HK-2 (cell line): ENCODE measurements around the gene RUNX1.
"Not testable (repeated sequence)": the region's sequence is repeated elsewhere in the genome, so short reads cannot be mapped to it uniquely, and the experiment has no call there.

Experiments used
- DNase-seq: peaks from one replicate; pipeline ENCODE4 v3.0.0-alpha.2; 2018; ENCODE audit not compliant: unreplicated experiment

RUNX1 gene

DNA sequence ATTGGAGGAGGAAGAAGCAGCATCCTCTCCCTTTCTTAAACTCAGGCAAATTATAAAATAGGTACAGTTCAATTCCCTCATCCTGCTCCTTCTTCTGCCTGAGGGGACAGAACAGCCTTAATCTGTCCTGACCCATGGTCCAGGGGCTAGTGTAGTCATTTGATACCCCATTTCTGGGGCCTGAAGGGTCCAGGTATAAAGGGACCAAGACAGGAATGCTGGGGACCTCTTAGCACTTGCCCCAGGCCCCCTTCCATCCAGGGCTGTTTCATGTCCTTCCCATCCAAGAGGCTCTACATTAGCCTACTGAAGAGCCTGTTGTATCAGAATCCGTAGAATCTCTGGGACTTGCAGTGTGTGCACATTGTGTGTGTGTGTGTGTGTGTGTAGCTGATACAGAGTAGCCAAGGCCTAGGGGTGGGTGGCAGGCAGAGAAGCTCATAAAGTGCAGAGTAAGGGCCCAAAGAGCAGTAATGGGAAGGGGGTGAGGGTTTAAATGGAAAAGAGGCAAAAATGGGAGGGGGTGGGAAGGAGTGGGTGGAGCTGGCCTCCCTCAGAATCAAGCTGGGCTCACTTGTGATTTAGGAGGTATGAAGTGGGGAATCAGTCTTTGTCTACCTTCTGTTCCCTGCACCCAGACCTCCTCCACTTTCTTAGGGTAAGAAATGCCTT is 32.4 kb downstream of the RUNX1 start:
- DNase-seq = no peak

DNA sequence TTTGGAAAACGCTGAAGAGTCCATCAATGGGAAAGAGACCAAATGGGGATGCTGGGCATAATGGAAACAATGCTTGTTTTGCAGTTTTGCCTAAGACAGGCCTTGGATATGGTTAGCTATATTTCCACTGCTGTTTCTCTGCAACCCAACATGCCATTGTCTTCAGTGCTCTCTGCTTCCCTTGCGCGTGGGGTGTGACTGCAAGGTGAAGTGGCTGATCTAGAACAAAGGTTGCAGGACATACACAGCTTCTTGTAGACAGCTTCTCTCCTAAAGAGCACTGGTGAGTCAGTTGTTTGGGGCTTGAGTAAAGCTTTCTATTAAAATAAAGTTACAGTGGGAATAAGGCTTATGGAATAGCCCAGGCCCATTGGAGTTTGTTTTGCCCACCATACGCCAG is 33.0 kb downstream of the RUNX1 start:
- no peak for DNase-seq

DNA sequence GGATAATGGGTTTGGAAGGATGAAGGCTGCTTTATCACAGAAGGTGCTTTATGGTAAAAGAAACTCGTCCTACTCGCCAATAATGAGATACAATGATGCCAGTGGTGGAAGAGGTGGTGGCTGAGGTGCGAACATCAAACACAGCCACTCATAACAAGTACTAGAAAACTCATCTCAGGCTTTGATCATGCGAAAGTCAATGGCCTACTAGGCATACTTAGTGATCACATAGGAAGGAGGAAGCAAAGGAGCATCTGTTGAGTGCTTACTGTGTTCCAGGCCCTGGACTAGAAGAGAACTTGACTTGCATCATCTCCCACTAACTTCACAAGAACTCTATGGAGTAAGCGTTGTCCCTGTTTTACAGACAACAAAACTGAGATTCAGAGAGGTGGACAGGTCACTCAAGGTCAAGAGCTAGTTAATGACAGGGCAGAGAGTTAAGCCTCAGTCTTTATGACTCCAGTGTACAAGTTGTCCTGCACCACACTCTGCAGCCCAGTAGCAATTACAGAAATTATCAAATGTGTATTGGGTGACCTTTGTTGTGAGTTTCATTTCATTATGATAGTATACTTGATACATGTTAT is 33.6 kb downstream of the RUNX1 start:
- DNase-seq = no peak

DNA sequence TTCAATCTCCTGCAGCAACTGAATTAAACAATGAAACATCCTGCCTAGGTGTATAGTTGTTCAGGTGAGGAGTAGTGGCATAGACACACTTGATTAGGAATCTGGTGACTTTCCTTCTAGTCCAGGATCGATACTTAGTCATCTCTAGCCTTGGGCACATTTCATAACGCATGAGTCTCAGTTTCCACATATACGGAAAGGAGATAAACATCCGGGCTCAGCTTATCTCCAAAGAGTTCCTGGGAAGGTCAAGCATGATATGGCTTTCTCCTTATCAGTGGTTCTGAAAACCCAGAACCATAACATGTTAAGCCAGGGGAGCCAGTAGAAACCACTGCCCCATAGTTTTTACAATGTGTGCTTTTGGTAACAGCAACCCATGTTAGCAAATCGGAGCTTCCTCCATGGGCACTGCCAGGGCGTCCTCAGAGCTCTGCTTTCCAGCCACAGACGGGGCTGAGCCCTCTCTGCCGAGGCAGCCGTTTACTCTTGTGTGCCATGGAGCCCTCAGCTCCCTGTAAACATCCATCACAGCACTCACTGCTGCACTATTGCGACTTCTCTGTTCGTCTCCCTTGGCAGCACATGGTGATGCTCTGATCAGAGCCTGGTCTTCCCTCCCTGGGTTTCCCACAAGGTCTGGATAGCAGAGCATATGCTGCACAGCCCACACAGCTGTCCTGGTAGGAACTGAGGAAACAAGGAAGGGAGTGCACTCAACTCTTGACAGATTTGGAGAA is 34.6 kb downstream of the RUNX1 start:
- DNase-seq = no peak

DNA sequence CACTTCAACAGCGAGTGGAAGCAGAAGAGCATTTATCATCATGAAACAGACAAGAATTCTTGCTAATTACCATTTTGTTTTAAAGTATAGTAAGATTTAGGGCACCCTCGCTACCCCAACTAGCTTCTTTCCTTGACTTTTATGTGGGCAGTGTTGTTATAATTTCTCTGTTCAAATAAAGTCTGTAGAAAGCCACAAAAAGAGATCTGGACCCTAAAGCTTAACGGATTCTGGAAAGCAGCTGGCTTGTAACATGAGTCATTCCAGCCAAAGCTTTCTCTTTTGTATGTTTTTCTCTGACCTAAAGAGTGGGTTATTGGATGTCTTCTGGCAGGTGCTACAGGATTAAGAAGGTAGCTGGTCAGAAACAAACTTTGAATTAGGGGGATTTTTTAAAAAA is 37.4 kb downstream of the RUNX1 start:
- no peak for DNase-seq

DNA sequence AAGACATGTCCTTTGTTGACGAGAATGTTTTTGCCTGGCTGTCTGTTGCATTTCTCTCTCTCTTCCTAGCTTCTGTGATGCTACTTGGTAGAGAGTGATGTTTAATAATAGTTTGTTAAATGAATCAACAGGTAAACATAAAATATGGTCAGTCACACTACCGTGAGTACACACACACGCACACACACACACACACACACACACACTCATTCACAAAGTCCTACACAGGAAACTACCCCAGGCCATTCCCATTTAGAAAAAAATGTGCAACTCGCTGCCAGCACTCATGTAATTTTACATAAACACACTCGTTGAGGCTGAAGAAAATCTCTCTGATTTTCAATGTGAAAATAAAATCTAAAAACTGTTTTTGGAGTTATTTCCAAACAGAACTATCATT is 38.7 kb downstream of the RUNX1 start:
- DNase-seq = no peak

DNA sequence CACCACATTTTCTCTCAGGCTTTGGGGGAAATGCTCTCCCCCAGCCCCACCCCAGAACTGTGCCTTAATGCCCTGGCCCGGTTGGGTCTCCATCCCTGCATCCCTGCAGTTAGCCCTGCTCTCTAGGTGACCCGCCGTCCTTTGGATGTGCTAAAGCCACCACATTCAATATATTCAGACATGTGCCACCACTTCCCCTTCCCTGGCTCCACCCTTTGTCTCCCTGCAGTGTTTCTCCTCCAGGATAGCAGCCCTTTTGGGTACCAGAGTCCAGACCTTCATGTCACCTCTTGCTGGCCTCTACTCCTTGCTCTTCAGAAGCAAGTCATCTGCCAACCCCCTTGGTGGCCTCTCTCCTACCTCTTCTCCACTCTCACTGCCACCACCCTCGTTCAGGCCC is 41.8 kb downstream of the RUNX1 start:
- DNase-seq = no peak

DNA sequence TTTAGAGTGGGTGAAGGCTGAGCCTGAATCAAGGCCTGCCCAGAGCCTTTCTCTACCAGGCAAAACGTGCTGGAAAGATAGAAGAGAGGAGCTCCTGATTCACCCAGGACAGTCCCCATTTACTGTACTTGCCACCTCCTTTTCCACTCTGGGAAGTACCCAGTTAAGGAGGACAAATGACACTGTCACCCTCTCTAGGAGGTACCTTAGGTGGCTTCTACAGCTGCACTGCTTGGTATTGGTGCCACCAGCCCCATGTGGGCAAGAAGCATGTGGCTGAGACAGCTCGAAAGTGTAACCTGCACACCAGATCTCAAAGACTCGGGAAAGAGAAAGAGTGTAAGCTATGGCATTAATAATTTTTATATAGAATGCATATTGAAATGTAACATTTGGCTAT is 42.3 kb downstream of the RUNX1 start:
- no peak for DNase-seq

DNA sequence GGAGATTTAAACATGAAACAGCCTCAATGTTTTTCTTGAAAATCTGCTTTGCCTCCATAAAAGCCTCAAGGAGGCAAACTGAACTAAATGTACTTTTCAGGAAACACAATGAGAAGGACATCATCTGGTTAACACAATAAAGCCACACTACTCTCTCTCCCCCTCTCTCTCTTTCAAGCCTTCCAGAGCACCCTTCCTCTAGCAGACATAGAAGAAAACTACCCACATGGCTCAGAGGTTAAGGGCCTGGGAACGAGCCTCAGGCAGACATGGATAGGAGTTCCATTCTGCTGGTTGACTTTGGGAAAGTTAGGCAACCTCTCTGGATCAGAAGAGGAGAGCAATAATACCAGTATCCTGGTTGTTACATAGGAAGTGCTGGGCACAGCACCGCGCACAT is 42.9 kb downstream of the RUNX1 start:
- no peak for DNase-seq

DNA sequence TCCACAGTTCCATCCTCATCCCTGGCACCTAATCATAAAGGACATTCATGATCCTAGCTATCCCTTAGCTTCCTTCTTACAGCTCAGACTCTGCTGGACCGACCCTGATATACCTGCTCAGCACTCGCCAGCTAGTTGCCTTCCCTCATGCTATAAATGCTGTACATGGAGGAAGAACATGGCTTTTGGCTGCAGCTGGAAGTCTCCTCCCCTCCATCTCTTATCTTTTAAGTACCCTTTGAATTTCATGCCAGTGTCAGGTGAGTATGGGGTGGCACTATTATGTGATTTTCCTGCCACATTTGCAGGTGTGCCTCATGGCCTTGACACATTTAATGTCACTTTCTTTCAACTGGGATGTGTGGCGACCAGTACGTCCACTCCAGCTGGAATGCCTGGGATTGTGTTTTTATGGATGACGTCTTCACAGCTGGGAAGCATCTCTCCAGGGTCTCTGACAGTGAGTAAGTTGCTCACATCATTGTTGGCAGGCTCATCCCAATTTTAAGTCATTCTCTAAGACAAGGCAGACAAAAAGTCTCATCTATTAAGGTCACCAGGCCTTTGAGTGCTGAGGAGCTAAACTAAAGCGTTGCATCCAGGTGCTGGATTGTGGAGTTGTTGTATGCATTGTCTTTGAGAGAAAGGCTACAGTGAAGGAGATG is 43.4 kb downstream of the RUNX1 start:
- DNase-seq = no peak

DNA sequence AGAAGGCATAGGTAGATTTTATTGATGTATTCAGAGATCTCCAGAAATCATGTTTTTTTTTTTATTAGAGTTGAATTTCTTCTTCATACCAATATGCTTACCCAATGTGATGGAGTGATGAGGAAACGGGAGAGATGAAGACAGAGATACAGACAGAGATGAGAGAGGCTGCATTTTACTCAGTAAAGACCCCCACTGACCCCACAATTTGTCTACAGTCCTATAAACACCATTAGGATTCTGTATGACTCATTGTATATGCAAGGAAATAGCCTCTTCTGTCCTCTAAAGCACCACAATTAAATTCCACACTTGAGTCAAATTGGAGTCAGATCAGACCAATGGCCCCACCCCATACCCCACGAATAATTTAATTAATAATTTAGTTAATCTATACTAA is 44.0 kb downstream of the RUNX1 start:
- DNase-seq = no peak

DNA sequence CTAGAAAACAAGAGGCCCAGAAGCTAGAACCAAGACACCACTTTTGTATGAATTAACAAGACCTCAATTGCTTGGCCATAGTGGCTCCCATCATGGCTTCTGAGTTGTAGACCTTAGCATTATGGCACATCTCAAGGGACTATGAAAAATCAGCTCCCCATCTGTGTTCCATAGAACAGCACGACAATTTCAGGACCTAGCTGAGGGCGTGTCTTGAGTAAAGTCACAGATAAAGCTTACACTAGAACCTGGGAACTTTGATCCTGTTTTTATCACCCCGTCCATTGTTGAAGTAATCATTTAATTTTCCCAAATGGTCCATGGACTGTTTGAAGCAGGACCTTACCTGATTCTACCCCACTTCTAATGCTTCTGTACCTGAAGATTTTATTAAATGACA is 44.8 kb downstream of the RUNX1 start:
- no peak for DNase-seq

DNA sequence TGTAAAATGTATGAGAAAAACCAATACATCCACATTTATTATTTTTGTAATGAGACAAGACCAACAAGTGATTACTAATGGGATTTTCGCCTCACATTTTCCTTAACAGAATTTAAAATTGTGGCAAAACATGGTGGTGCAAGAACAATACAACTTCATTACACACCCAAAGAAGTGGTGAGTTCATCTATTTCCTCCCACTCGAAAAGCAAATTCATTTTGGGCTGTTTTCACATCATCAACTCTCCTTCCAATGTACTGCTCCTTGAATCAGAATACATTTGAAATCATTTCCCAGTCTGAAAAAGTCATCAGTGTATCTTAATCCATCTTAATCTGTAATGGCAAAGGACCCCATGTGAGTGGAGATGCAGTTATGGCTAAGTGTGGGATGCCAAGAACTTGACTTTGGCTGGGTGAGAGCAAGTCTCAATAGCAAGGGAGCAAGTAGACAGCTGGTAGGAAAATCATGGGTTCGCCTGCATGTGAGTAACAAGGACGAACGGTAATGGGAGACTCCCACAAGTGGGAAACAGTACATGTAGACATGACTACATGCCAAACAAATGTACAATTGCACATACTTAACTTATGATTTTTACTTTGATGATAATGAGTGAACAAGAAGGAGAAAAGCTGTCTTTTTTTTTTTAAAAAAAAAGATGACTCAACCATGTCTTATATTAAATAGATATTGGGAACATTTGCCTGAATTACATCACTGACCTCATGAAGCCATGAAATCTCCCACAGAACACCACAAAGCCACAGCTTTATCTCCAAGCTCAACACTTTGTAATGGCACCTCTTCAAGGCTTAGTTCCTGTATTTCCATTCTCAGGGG is 46.0 kb downstream of the RUNX1 start:
- DNase-seq = no peak

DNA sequence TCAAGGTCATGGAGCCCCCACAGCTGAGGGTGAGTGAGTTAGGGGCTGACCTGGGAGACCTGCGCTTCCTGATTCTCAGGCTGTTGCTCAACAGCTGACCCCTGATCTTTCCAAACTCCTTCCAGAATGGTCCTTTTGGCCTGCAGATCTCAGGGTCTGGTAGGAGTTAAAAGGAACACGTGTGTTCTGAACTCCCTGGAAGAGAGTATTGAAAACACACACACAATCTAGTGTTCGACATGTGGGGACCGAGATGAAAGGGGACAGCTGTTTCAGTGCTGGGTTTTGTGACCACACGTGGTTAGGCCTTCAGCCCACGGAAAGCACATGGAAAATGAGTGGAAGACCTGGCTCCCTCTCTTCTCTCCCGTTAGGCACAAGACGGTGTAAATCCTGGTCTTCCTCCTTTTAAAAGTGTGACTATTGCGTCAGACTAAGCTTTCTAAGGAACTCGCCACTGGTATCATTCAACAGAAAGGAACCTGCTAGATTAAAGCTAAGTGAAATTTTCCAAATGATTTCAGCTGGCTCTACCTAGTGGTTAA is 49.6 kb downstream of the RUNX1 start:
- no peak for DNase-seq

DNA sequence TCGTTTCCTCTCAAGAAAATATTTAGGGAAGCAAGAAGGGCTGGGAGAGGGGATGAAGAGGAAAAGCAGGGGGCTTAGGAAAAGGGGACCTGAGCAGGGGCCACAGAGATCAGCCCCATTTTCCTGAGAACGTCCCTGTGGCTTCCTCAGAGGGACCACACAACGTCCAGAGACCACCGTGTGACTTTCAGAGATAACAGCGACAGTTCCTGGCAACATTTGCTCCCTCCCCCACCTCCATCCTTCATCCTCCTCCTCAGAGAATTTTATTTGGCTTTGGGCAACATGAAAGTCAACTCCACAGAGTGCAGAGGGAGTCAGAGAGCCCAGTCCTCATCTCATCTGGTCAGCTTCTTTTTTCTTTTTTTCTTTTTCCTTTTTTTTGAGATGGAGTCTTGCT is 50.9 kb downstream of the RUNX1 start:
- no peak for DNase-seq

DNA sequence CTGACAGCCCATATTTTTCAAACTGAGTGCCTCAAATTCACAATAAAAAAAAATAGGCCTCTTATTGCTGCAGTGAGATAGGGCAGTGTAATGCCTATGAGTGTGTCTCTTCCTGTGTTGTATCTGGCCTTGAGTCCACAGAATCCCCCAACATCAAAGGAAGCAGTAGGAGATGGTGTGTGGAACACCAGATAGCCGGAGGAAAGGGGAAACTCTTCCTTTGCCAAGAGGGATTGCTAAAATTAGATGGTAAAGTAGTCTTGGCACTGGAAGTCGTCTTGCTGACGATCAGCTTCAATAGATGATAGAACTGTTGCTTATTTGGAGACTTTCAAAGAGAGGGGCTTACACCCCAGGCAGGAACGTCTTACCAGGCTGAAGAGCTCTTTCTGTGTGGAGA is 51.8 kb downstream of the RUNX1 start:
- DNase-seq = no peak

DNA sequence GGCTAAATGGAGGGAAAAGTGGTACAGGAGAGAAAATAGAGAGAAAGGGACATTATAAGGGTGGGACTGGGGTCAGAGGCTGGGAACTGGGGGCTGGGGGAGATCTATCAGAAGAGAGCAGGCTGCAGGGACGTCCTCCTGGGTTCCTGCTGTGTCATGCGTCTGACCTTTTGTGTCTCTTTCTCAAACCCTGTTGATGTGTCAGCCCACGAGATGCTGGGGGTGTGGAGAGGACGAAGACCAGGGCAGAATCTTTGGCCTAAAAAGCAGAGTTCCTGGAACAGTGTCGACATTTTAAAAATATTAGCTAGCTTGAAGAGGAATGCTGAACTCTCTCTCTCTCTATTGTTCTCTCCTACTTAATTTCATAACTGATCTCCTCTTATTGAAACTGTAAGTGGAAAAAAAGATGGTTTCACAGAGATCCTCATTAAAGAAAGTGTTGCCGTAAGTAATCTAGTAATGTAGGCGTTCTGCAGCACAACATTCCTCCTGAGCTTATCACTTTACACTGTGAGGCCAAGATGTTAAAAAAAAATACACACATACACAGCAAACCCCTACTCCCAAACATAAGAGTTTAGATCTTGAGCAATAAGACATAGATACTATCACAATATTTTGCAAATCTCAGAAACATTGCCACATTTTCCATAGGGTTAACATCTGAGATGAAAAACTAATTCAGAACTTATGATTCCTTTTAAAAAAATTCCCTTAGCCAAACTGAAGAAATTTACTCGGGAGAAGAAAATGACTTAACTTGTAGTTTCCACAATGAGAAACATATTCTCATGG is 52.6 kb downstream of the RUNX1 start:
- DNase-seq = no peak

DNA sequence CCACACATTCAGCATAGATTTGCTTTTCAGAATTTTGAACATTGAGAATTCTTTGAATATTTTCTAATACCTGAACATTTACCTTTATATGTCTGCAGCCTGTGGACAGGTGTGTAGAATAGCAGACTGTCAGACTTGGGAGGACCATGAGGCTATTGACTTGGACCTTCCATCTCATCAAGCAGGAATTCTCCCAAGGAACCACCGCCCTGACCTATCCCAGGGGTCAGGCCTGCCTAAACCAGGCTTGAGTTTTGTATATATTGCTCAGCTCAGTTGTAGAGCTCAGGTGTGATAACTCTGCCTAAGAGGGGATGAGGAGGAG is 53.2 kb downstream of the RUNX1 start:
- no peak for DNase-seq

DNA sequence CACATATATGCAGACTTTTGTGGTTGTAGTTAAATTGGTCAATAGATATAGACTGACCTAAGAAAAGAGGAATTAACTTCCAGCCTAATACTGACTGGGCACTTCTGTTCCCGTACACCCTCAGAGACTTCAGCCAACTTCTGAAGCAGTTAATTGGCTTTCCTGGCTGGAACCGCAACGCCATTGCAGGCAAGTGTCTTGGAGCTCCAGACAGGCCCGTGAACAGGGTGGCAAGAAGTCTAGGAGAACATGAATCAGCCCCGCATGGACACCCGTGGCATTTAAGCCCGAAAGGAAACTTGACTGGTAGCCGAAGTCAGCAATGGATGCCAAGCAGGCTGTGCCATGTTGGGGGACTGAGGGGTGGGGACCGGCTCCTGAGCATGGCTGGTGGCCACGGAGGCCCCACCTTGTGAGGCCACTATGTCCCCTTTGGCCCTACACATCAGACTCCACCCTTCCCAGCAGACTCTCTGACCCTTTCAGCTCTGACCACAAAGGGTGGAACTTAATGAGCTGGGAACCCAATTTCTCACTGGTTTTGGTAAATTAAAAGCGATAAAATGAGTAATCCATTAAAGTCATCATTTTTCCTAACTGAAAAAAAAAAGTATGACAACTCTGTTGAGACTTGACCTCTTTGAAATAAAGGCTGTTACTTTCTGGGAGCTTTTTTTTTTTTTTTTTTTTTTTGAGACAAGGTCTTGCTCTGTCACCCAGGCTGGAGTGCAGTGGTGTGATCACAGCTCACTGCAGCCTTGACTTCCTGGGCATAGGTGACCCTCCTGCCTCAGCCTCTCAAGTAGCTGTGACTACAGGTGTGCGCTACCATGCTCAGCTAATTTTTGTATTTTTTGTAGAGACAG is 54.1 kb downstream of the RUNX1 start:
- no peak for DNase-seq

DNA sequence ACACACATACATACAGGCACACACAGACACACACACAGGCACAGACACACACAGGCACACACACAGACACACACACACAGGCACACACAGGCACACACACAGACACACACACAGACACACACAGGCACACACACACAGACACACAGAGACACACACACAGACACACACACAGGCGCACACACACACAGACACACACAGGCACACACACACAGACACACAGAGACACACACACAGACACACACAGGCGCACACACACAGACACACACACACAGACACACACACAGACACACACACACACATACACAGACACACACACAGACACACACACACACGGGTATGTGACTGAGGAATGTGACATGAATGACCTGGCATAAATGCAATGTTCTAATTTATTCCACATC is 55.6 kb downstream of the RUNX1 start:
- DNase-seq = not testable (repeated sequence)
